IMR-90 (cell line): Measurements from ENCODE around the gene TLR1. TPM values are rescaled to one million over a fixed set of nuclear protein-coding genes. Genes with fewer than 3 reads are reported as not detected.

Experiments used
- ATAC-seq: fragments of 200-7000 bp; cut with Tn5 transposase; 2 replicates; pipeline ENCODE4 v1.9.1; 2020; ENCODE audit warnings: low read depth, mild to moderate bottlenecking, moderate library complexity
- BruUV-seq: library from RNA; stranded (reverse); fragments of 400-500 nt; replicated peaks from 2 replicates; lab custom pipeline; 2021; lab: Mats Ljungman, UMichigan
- CTCF ChIA-PET: fragments of 300-600 bp; formaldehyde crosslinking; extraction: SDS; loops from one replicate; lab custom pipeline; 2021; ENCODE audit warnings: antibody characterized with exemption; lab: Yijun Ruan, JAX
- POLR2A ChIA-PET: fragments of 300-600 bp; sonication (Branson Sonifier 250); formaldehyde crosslinking; loops from one replicate; lab custom pipeline; 2022; ENCODE audit warnings: antibody characterized with exemption; ENCODE audit not compliant: unreplicated experiment; lab: Charles Lee
- DNase-seq: peaks from one replicate; pipeline ENCODE4 v3.0.0; 2013
- H2AFZ ChIP-seq: replicated peaks from 2 replicates; pipeline ENCODE3; 2013; ENCODE audit warnings: low read length, mild to moderate bottlenecking; ENCODE audit not compliant: poor library complexity
- H2AK5ac ChIP-seq: 2 replicates; pipeline ENCODE4 v1.6.1; 2013; ENCODE audit warnings: low read depth, low read length, inconsistent platforms
- H2AK9ac ChIP-seq: replicated peaks from 2 replicates; pipeline ENCODE3; 2013; ENCODE audit warnings: mild to moderate bottlenecking, low read depth, low read length, moderate library complexity; ENCODE audit not compliant: poor library complexity
- H2BK120ac ChIP-seq: 2 replicates; pipeline ENCODE4 v1.6.1; 2013; ENCODE audit warnings: low read depth, low read length, inconsistent platforms
- H2BK15ac ChIP-seq: 3 replicates; pipeline ENCODE4 v1.6.1; 2013; ENCODE audit warnings: low read depth, low read length, inconsistent platforms
- H2BK20ac ChIP-seq: 2 replicates; pipeline ENCODE4 v1.6.1; 2013; ENCODE audit warnings: low read depth, mild to moderate bottlenecking, inconsistent platforms, low read length, moderate library complexity
- H2BK5ac ChIP-seq: 2 replicates; pipeline ENCODE4 v1.6.1; 2013; ENCODE audit warnings: mild to moderate bottlenecking, low read depth, low read length, inconsistent platforms; ENCODE audit not compliant: poor library complexity, severe bottlenecking
- H3K14ac ChIP-seq: replicated peaks from 2 replicates; pipeline ENCODE4 v1.6.1; 2013; ENCODE audit warnings: low read depth, low read length, inconsistent platforms
- H3K18ac ChIP-seq: 2 replicates; pipeline ENCODE4 v1.6.1; 2013; ENCODE audit warnings: low read depth, low read length, control low read depth
- H3K23ac ChIP-seq: 2 replicates; pipeline ENCODE4 v1.6.1; 2013; ENCODE audit warnings: low read depth, low read length, inconsistent platforms
- H3K27ac ChIP-seq: 2 replicates; pipeline ENCODE4 v1.5.1; 2013; ENCODE audit warnings: mild to moderate bottlenecking, control low read depth, low read length; ENCODE audit not compliant: insufficient read depth
- H3K27me3 ChIP-seq: 2 replicates; pipeline ENCODE4 v1.6.1; 2013; ENCODE audit warnings: low read length; ENCODE audit not compliant: control insufficient read depth, insufficient read depth
- H3K36me3 ChIP-seq: 2 replicates; pipeline ENCODE4 v1.6.1; 2013; ENCODE audit warnings: low read length, mixed read lengths; ENCODE audit not compliant: control insufficient read depth, insufficient read depth
- H3K4ac ChIP-seq: 2 replicates; pipeline ENCODE4 v1.6.1; 2013; ENCODE audit warnings: low read depth, low read length, inconsistent platforms
- H3K4me1 ChIP-seq: 2 replicates; pipeline ENCODE4 v1.6.1; 2013; ENCODE audit warnings: low read length, mixed read lengths; ENCODE audit not compliant: control insufficient read depth, insufficient read depth
- H3K4me2 ChIP-seq: 2 replicates; pipeline ENCODE4 v1.6.1; 2013; ENCODE audit warnings: low read depth, mild to moderate bottlenecking, control low read depth, low read length, moderate library complexity
- H3K4me3 ChIP-seq: 2 replicates; pipeline ENCODE4 v1.5.1; 2013; ENCODE audit warnings: low read depth, mild to moderate bottlenecking, control low read depth, low read length, moderate library complexity; ENCODE audit not compliant: insufficient read depth
- H3K56ac ChIP-seq: 2 replicates; pipeline ENCODE4 v1.6.1; 2013; ENCODE audit warnings: low read length, inconsistent platforms; ENCODE audit not compliant: insufficient read depth; ENCODE audit errors: extremely low read depth
- H3K79me1 ChIP-seq, 2 experiments: 2 replicates each; pipeline ENCODE4 v1.6.1; 2013; ENCODE audit warnings: low read length in 2 of 2, inconsistent platforms in 1 of 2, low read depth in 1 of 2
- H3K9ac ChIP-seq: 2 replicates; pipeline ENCODE4 v1.6.1; 2013; ENCODE audit warnings: low read depth, low read length, control low read depth
- H3K9me1 ChIP-seq: 2 replicates; pipeline ENCODE4 v1.6.1; 2013; ENCODE audit warnings: low read length, inconsistent platforms; ENCODE audit not compliant: insufficient read depth
- H3K9me3 ChIP-seq: 2 replicates; pipeline ENCODE4 v1.6.1; 2013; ENCODE audit warnings: low read length; ENCODE audit not compliant: control insufficient read depth, insufficient read depth
- H4K20me1 ChIP-seq: 2 replicates; pipeline ENCODE4 v1.6.1; 2013; ENCODE audit warnings: low read length, inconsistent platforms; ENCODE audit not compliant: insufficient read depth
- H4K5ac ChIP-seq: 2 replicates; pipeline ENCODE4 v1.6.1; 2013; ENCODE audit warnings: mild to moderate bottlenecking, low read depth, low read length, control low read depth
- H4K8ac ChIP-seq, 2 experiments: 2 replicates each; pipeline ENCODE4 v1.6.1; 2013; ENCODE audit warnings: low read depth in 2 of 2, low read length in 2 of 2, control low read depth in 1 of 2, inconsistent platforms in 1 of 2
- H4K91ac ChIP-seq: 2 replicates; pipeline ENCODE4 v1.6.1; 2013; ENCODE audit warnings: low read depth, low read length, inconsistent platforms; ENCODE audit not compliant: insufficient read depth
- BHLHE40 ChIP-seq: fragments of 150-350 bp; IDR thresholded peaks from 2 replicates; pipeline ENCODE4 v1.6.1; 2016; ENCODE audit warnings: mild to moderate bottlenecking, low read depth, low read length
- CEBPB ChIP-seq: IDR thresholded peaks from 2 replicates; pipeline ENCODE4 v1.6.1; 2012; ENCODE audit warnings: low read depth, low read length, improper control_type of control experiment
- CHD1 ChIP-seq: IDR thresholded peaks from 2 replicates; pipeline ENCODE4 v1.6.1; 2012; ENCODE audit warnings: low read depth, low read length, improper control_type of control experiment
- FOS ChIP-seq: fragments of 150-350 bp; IDR thresholded peaks from 2 replicates; pipeline ENCODE4 v1.6.1; 2016; ENCODE audit warnings: low read depth, low read length
- MAZ ChIP-seq: IDR thresholded peaks from 2 replicates; pipeline ENCODE4 v1.6.1; 2012; ENCODE audit warnings: low read depth, mild to moderate bottlenecking, low read length, improper control_type of control experiment, moderate library complexity, borderline replicate concordance
- SMC3 ChIP-seq: fragments of 150-350 bp; IDR thresholded peaks from 2 replicates; pipeline ENCODE4 v1.6.1; 2016; ENCODE audit warnings: low read depth, mild to moderate bottlenecking, antibody characterized with exemption, low read length, moderate library complexity
- WGBS, 2 experiments: methylation state at CpG; one replicate each; pipeline versions ENCODE4 v1.1.5 to v1.1.7; 2013; ENCODE audit warnings: missing lambda C conversion rate in 2 of 2; ENCODE audit not compliant: insufficient read length in 1 of 2; ENCODE audit errors: extremely low coverage in 2 of 2; 5-methylcytosine and 5-hydroxymethylcytosine counted together
- dilution Hi-C: fragments of 300-500 bp; cut with HindIII; formaldehyde crosslinking; loops from one replicate; pipeline ENCODE4 v1.14.3; 2018; ENCODE audit warnings: low sequenced_read_pairs; ENCODE audit not compliant: unreplicated experiment
- in situ Hi-C: fragments of 300-500 bp; cut with MboI; formaldehyde crosslinking; loops from 3 replicates; pipeline ENCODE4 v1.14.3; 2019; ENCODE audit warnings: low sequenced_read_pairs, inconsistent platforms, mixed read lengths
- intact Hi-C: fragments of 100-400 bp; cut with micrococcal nuclease; formaldehyde crosslinking; loops from 2 replicates; pipeline ENCODE4 v1.10.0; 2022
- polyA plus RNA-seq, 3 experiments: library from polyadenylated mRNA; depleted of rRNA; stranded (reverse); fragments of >200 nt; gene quantifications; 2 replicates each; pipeline ENCODE4 v1.2.3, GENCODE V29; 2012; ENCODE audit warnings: low replicate concordance in 1 of 3
- total RNA-seq: library from RNA; depleted of rRNA; stranded (reverse); fragments of >200 nt; gene quantifications from 2 replicates; pipeline ENCODE4 v1.2.3, GENCODE V29; 2012

TLR1 gene
- total and polyA plus RNA-seq, 2 of the 4 experiments (the other 2 are of a cell fraction): 0.24 to 1.1 TPM

- no TSS peak for BruUV-seq
- no peak overlapping the region for H2BK15ac ChIP-seq
- no peak overlapping the region for H2AK5ac ChIP-seq
- no peak overlapping the region for H4K5ac ChIP-seq
- no peak overlapping the region for H3K9ac ChIP-seq
- H3K4me3 ChIP-seq: no peak overlapping the region
- no peaks in the 10 kb centered on the region for H3K36me3 ChIP-seq
- H3K9me3 ChIP-seq: no peaks in the 10 kb centered on the region
- no peak overlapping the region for H3K4me2 ChIP-seq
- H4K91ac ChIP-seq: no peak overlapping the region
- no peak overlapping the region for H2BK120ac ChIP-seq
- no peaks in the 10 kb centered on the region for H3K9me1 ChIP-seq
- intact Hi-C loops (no loop called here), dilution Hi-C loops (no loop called here), in situ Hi-C loops (no loop called here)
- H3K23ac ChIP-seq: no peak overlapping the region
- H3K27ac ChIP-seq: no peak overlapping the region
- no peak overlapping the region for H3K14ac ChIP-seq
- POLR2A ChIA-PET: no interaction called here
- no peak overlapping the region for H4K8ac ChIP-seq
- H3K79me1 ChIP-seq: no peaks in the 10 kb centered on the region
- H3K18ac ChIP-seq: no peak overlapping the region
- H4K20me1 ChIP-seq: no peaks in the 10 kb centered on the region
- WGBS, 2 experiments: no CpG with 5 or more reads among the region's 3 CpGs
- no peaks in the 10 kb centered on the region for H3K4me1 ChIP-seq
- DNase-seq (no peak), ATAC-seq (no peak)
- no peak overlapping the region for H2AK9ac ChIP-seq
- CTCF ChIA-PET: interaction anchor here (0.7 kb wide), 1 partner anchor 247 kb away, joined by 4 read pairs; no protein-coding TSS in a partner anchor
- no peak for TF ChIP-seq CHD1
- no peak for TF ChIP-seq BHLHE40
- TF ChIP-seq CEBPB: peak; percentile 53
- no peak for TF ChIP-seq SMC3
- no peak for TF ChIP-seq MAZ
- TF ChIP-seq FOS: no peak
- H3K4ac ChIP-seq: no peak overlapping the region
- no peak overlapping the region for H2AFZ ChIP-seq
- H2BK20ac ChIP-seq: no peak overlapping the region
- H2BK5ac ChIP-seq: no peak overlapping the region
- no peak overlapping the region for H3K56ac ChIP-seq
- H3K27me3 ChIP-seq: no peaks in the 10 kb centered on the region
Measured at GRCh38 chr4:38846015-38846414, 41.4 kb upstream of the TLR1 start.
